ENCODE data around the gene NCAM1. TPM values are rescaled to one million over a fixed set of nuclear protein-coding genes. Genes with fewer than 3 reads are reported as not detected.

The NCAM1 gene
- total and polyA plus RNA-seq, 2 of the 13 experiments (the other 11 are each of a cell fraction or from before 2014, with no cell fraction given) = 0.05 TPM; not detected in 1

- in situ Hi-C loops (cut with HindIII; ENCODE audit: extremely low pct_ligation_motif_present, low pct_unique_long_range_greater_than_20kb) = no loop called here
- FAIRE-seq (no peak), DNase-seq (ENCODE audit: low spot score) (no peak), ATAC-seq (no peak)
- TF ChIP-seq MED8 (CRISPR knock-in tag; IDR thresholded peaks at IDR 0.05; ENCODE audit: insufficient replicate concordance) (no peak), ESRRA (CRISPR knock-in tag; IDR thresholded peaks at IDR 0.05; ENCODE audit: low read depth) (no peak), ZNF460 (CRISPR knock-in tag; IDR thresholded peaks at IDR 0.05; ENCODE audit: borderline replicate concordance) (no peak), RORA (CRISPR knock-in tag; IDR thresholded peaks at IDR 0.05) (no peak), ARHGAP35 (CRISPR knock-in tag; IDR thresholded peaks at IDR 0.05; ENCODE audit: borderline replicate concordance) (no peak), MZF1 (CRISPR knock-in tag; IDR thresholded peaks at IDR 0.05; ENCODE audit: borderline replicate concordance) (no peak), NAIF1 (CRISPR knock-in tag; IDR thresholded peaks at IDR 0.05; ENCODE audit: borderline replicate concordance) (no peak), ZNF605 (CRISPR knock-in tag; IDR thresholded peaks at IDR 0.05) (no peak), KDM5B (CRISPR knock-in tag; IDR thresholded peaks at IDR 0.05; ENCODE audit: borderline replicate concordance) (no peak), ZNF83 (CRISPR knock-in tag; IDR thresholded peaks at IDR 0.05; ENCODE audit: borderline replicate concordance) (no peak), MYPOP (CRISPR knock-in tag; IDR thresholded peaks at IDR 0.05) (no peak), ZNF563 (CRISPR knock-in tag; IDR thresholded peaks at IDR 0.05) (no peak), ZNF331 (CRISPR knock-in tag; IDR thresholded peaks at IDR 0.05) (no peak), TEF (CRISPR knock-in tag; IDR thresholded peaks at IDR 0.05) (no peak), PHB2 (IDR thresholded peaks at IDR 0.05; ENCODE audit: partially characterized antibody) (no peak), ATF6 (CRISPR knock-in tag; conservative IDR thresholded peaks at IDR 0.05) (no peak), ZNF121 (CRISPR knock-in tag; IDR thresholded peaks at IDR 0.05) (no peak), MTA3 (CRISPR knock-in tag; IDR thresholded peaks at IDR 0.05) (no peak), NFYB (CRISPR knock-in tag; IDR thresholded peaks at IDR 0.05) (no peak)
- intact Hi-C loops (cut with micrococcal nuclease; ENCODE audit: unreplicated experiment) = no loop called here
- H3K79me2 ChIP-seq (ENCODE audit: insufficient read depth, low read length) = no peaks in the 10 kb centered on the region
- H3K36me3 ChIP-seq (replicated peaks in 1 of 2; ENCODE audit: control insufficient read depth in 1 of 2, insufficient read depth in 2 of 2, low read length in 2 of 2) = no peaks in the 10 kb centered on the region
- H3K4me3 ChIP-seq (replicated peaks in 1 of 3; ENCODE audit: insufficient read depth in 1 of 3, low read depth in 2 of 3, low read length in 3 of 3) = no peak overlapping the region
- H3K27me3 ChIP-seq (ENCODE audit: control insufficient read depth in 1 of 2, insufficient read depth in 2 of 2, low read length in 2 of 2) = peaks cover 0 to 4% of the 10 kb centered on the region in 2 experiments; a peak in 1 of 5 replicates
- 0% methylated on average over 2 of the region's 2 CpGs for WGBS (ENCODE audit: low lambda C conversion rate)
- H3K9ac ChIP-seq (ENCODE audit: insufficient read depth, low read depth, low read length) = no peak overlapping the region
- H3K9me3 ChIP-seq (ENCODE audit: low read length) = no peaks in the 10 kb centered on the region
- H3K4me2 ChIP-seq (ENCODE audit: low read depth, low read length) = no peak overlapping the region
- BruUV-seq (replicated peaks) = no TSS peak
- ChIA-PET POLR2A (no interaction called here), CTCF (ENCODE audit: low intra/inter-chr PET ratio, low total read pairs) (no interaction called here)
- no peak overlapping the region for H2AFZ ChIP-seq (ENCODE audit: low read length)
- no peak overlapping the region for H3K27ac ChIP-seq (ENCODE audit: extremely low read length, insufficient read depth, low read length)
- no peaks in the 10 kb centered on the region for H3K4me1 ChIP-seq (ENCODE audit: insufficient read depth, low read length)
- no peaks in the 10 kb centered on the region for H4K20me1 ChIP-seq (ENCODE audit: insufficient read depth, low read length)
Measured at GRCh38 chr11:113046866-113047265, 85.6 kb downstream of the NCAM1 start.
